ENCODE results near the gene SEMA4G.
A peak's percentile ranks its signal among the peaks of the same experiment; 100 is the strongest.

The SEMA4G gene

GRCh38 chr10:100983868-100984671 is 14.8 kb downstream of the SEMA4G start:
- no peak overlapping the region for H3K27ac ChIP-seq
- H3K9me3 ChIP-seq (ENCODE audit: control insufficient read depth, low read length), result no peaks in the 10 kb centered on the region
- H3K4me1 ChIP-seq, result peaks cover 6% of the 10 kb centered on the region
- H3K27me3 ChIP-seq (ENCODE audit: control insufficient read depth, insufficient read depth, low read length), result no peaks in the 10 kb centered on the region
- H3K36me3 ChIP-seq (ENCODE audit: control insufficient read depth, insufficient read depth, low read length), result no peaks in the 10 kb centered on the region
- no peak overlapping the region for H3K9ac ChIP-seq
- no peak overlapping the region for H3K4me3 ChIP-seq (ENCODE audit: low read depth, low read length)
- TF ChIP-seq CTCF (IDR thresholded peaks at IDR 0.05), result no peak
- no peak overlapping the region for H2AFZ ChIP-seq
- peaks cover 12% of the 10 kb centered on the region for H3K79me2 ChIP-seq
- no peak overlapping the region for H3K4me2 ChIP-seq (ENCODE audit: low read length)

- no peak overlapping the region for H3K4me3 ChIP-seq (ENCODE audit: low read depth, low read length)
- H2AFZ ChIP-seq, result no peak overlapping the region
- peaks cover 17% of the 10 kb centered on the region for H3K79me2 ChIP-seq
- peaks cover 6% of the 10 kb centered on the region for H3K4me1 ChIP-seq
- H3K4me2 ChIP-seq (ENCODE audit: low read length), result no peak overlapping the region
- H3K27ac ChIP-seq, result no peak overlapping the region
- H3K36me3 ChIP-seq (ENCODE audit: control insufficient read depth, insufficient read depth, low read length), result no peaks in the 10 kb centered on the region
- H3K9me3 ChIP-seq (ENCODE audit: control insufficient read depth, low read length), result no peaks in the 10 kb centered on the region
- no peaks in the 10 kb centered on the region for H3K27me3 ChIP-seq (ENCODE audit: control insufficient read depth, insufficient read depth, low read length)
- H3K9ac ChIP-seq, result no peak overlapping the region
- TF ChIP-seq CTCF (IDR thresholded peaks at IDR 0.05), result no peak
Observed at GRCh38 chr10:100984672-100985177, 15.4 kb downstream of the SEMA4G start.

GRCh38 chr10:100985336-100985735 is 16.0 kb downstream of the SEMA4G start:
- no peak overlapping the region for H2AFZ ChIP-seq
- no peak overlapping the region for H3K4me3 ChIP-seq (ENCODE audit: low read depth, low read length)
- no peak overlapping the region for H3K4me2 ChIP-seq (ENCODE audit: low read length)
- H3K9ac ChIP-seq, result no peak overlapping the region
- H3K36me3 ChIP-seq (ENCODE audit: control insufficient read depth, insufficient read depth, low read length), result no peaks in the 10 kb centered on the region
- H3K9me3 ChIP-seq (ENCODE audit: control insufficient read depth, low read length), result no peaks in the 10 kb centered on the region
- H3K4me1 ChIP-seq, result peaks cover 6% of the 10 kb centered on the region
- H3K27ac ChIP-seq, result no peak overlapping the region
- no peak for TF ChIP-seq CTCF (IDR thresholded peaks at IDR 0.05)
- H3K27me3 ChIP-seq (ENCODE audit: control insufficient read depth, insufficient read depth, low read length), result no peaks in the 10 kb centered on the region
- H3K79me2 ChIP-seq, result peaks cover 17% of the 10 kb centered on the region

- no peaks in the 10 kb centered on the region for H3K36me3 ChIP-seq (ENCODE audit: control insufficient read depth, insufficient read depth, low read length)
- peak overlapping the region; percentile 81 for H3K27ac ChIP-seq
- peak overlapping the region; percentile 97 for H2AFZ ChIP-seq
Observed at GRCh38 chr10:100986623-100986951, 17.3 kb downstream of the SEMA4G start.

More at GRCh38 chr10:100986623-100986951, 17.3 kb downstream of the SEMA4G start:
- peak overlapping the region; percentile 68 for H3K9ac ChIP-seq
- no peaks in the 10 kb centered on the region for H3K9me3 ChIP-seq (ENCODE audit: control insufficient read depth, low read length)
- H3K4me1 ChIP-seq, result peaks cover 6% of the 10 kb centered on the region
- H3K4me2 ChIP-seq (ENCODE audit: low read length), result peak overlapping the region; percentile 93
- TF ChIP-seq CTCF (IDR thresholded peaks at IDR 0.05), result no peak
- peaks cover 20% of the 10 kb centered on the region for H3K79me2 ChIP-seq
- H3K27me3 ChIP-seq (ENCODE audit: control insufficient read depth, insufficient read depth, low read length), result no peaks in the 10 kb centered on the region
- peak overlapping the region; percentile 94 for H3K4me3 ChIP-seq (ENCODE audit: low read depth, low read length)

All from parathyroid adenoma (tissue), 2 donors.